D341Med (cell line): ENCODE measurements around the gene YAP1.

ENCODE experiments used
- DNase-seq: peaks from one replicate; pipeline ENCODE4 v3.0.0; 2012; ENCODE audit warnings: low spot score

The YAP1 gene

GRCh38 chr11:102117472-102118113 lies 7.3 kb downstream of the YAP1 start:
- DNase-seq, result no peak

GRCh38 chr11:102118937-102119336 lies 8.7 kb downstream of the YAP1 start:
- DNase-seq, result no peak

- no peak for DNase-seq
Observed at GRCh38 chr11:102119997-102120396, 9.8 kb downstream of the YAP1 start.

- DNase-seq, result no peak
Observed at GRCh38 chr11:102120437-102120973, 10.3 kb downstream of the YAP1 start.

GRCh38 chr11:102121329-102121728 lies 11.1 kb downstream of the YAP1 start:
- no peak for DNase-seq

GRCh38 chr11:102134597-102134996 lies 24.4 kb downstream of the YAP1 start:
- DNase-seq, result no peak

GRCh38 chr11:102135256-102135655 lies 25.0 kb downstream of the YAP1 start:
- DNase-seq, result no peak

- DNase-seq, result no peak
Observed at GRCh38 chr11:102138223-102138622, 28.0 kb downstream of the YAP1 start.

- no peak for DNase-seq
Observed at GRCh38 chr11:102138670-102139069, 28.4 kb downstream of the YAP1 start.

- no peak for DNase-seq
Observed at GRCh38 chr11:102139081-102139498, 28.8 kb downstream of the YAP1 start.

- no peak for DNase-seq
Observed at GRCh38 chr11:102142333-102142732, 32.1 kb downstream of the YAP1 start.

GRCh38 chr11:102143867-102144266 lies 33.6 kb downstream of the YAP1 start:
- no peak for DNase-seq

- no peak for DNase-seq
Observed at GRCh38 chr11:102144357-102145355, 34.4 kb downstream of the YAP1 start.

GRCh38 chr11:102147015-102147414 lies 36.8 kb downstream of the YAP1 start:
- DNase-seq, result no peak

- no peak for DNase-seq
Observed at GRCh38 chr11:102147632-102148031, 37.4 kb downstream of the YAP1 start.

- DNase-seq, result no peak
Observed at GRCh38 chr11:102148059-102148458, 37.8 kb downstream of the YAP1 start.

GRCh38 chr11:102151784-102152525 lies 41.7 kb downstream of the YAP1 start:
- DNase-seq, result no peak

GRCh38 chr11:102153082-102153481 lies 42.8 kb downstream of the YAP1 start:
- DNase-seq, result no peak

GRCh38 chr11:102154806-102155205 lies 44.6 kb downstream of the YAP1 start:
- no peak for DNase-seq

- DNase-seq, result no peak
Observed at GRCh38 chr11:102155676-102156075, 45.4 kb downstream of the YAP1 start.

GRCh38 chr11:102157219-102157618 lies 47.0 kb downstream of the YAP1 start:
- no peak for DNase-seq

- DNase-seq, result no peak
Observed at GRCh38 chr11:102158164-102158735, 48.0 kb downstream of the YAP1 start.
